ENCODE measurements around the gene RBM34.

GRCh38 chr1:235102993-235103411, 58.0 kb downstream of the RBM34 start:
- no peak for TF ChIP-seq CTCF (IDR thresholded peaks at IDR 0.05)
- TF ChIP-seq EP300 (IDR thresholded peaks at IDR 0.05; ENCODE audit: low read depth), result no peak
- no peak for TF ChIP-seq POLR2AphosphoS5 (IDR thresholded peaks at IDR 0.05)
- no peak for TF ChIP-seq POLR2A (IDR thresholded peaks at IDR 0.05)

All from transverse colon (tissue), 4 donors.